Measurements from ENCODE around the gene IGFL3.

IGFL3 gene

DNA sequence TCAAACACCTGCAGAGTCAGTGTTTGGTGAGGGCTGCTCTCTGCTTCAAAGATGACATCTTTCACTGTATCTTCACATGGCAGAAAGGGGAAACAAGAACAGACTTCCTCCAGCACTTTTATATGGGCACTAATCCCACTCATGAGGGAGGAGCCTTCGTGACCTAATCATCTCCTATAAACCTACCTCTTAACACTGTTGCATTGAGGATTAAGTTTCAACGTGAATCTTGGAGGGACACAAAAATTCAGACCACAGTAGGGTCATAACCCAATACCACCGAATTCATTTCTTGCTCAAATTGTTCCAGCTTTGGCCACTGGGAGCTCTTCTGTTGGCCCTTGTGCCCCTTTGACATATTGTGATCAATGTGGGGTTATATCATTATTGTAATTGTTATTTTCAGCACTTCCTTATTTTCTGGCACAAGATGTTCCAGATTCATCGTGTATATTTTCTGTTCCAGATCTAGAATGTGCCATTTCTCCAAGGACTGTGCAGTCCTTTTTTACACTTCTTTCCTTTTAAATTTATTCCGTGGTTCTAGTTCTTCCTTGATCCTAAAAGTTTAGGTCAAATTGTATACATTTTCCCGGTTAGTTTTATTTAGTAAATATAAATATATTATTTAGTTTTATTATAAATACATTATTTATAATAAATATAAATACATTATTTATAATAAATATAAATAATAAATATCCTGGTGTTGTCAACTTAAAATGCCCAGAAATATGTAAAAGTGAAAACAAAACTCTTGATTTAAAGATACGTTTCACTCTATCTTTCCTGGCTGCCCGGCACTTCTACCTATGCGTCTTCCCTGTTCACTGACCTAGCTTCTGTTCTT lies 48.2 kb downstream of the IGFL3 start:
- no peak for DNase-seq

DNA sequence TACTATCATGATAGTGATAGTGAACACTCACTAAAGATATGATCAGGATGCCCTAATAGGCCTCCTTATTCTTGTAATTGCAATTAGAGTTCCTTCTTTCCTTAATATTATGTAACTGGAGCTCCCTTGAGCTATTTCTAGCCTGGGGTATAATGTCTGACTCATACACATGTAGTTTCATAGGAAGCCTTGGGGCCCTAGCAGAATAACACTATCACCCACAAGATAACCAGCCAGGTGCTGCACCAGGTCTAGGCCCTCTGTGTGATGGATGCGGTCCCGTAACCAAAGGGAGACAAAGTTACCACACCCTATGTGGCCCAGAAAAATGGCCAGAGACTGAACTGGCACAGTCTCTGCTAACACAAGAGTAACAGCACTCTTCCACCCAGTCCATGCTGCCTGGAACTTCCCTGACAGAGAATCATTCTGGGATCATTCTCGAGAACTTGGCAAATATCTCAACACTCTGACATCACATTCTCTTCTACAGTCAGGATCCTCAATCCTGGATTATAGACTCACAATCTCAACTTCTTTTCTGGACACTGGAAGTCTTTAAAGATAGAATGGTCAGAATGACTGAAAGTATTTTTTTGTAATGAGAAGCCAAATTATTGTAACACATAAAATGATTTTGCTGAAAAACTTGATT lies 51.1 kb downstream of the IGFL3 start:
- no peak for DNase-seq

All from GDM1 (cell line).